Neural cell (in vitro differentiated cells): ENCODE results near the gene CMTM3.

Experiments
- RAD21 ChIP-seq: fragments of 450-650 bp; conservative IDR thresholded peaks from 2 replicates; pipeline ENCODE4 v1.6.1; 2014; ENCODE audit warnings: antibody characterized with exemption, mild to moderate bottlenecking, moderate library complexity
- SMC3 ChIP-seq: fragments of 450-650 bp; conservative IDR thresholded peaks from 2 replicates; pipeline ENCODE4 v1.6.1; 2014; ENCODE audit warnings: antibody characterized with exemption, mild to moderate bottlenecking, moderate library complexity; ENCODE audit not compliant: poor library complexity
- TF ChIP-seq, protein P1 (sequence below): fragments of 450-650 bp; IDR thresholded peaks from 2 replicates; pipeline ENCODE4 v1.5.1; 2014; ENCODE audit warnings: antibody characterized with exemption, mild to moderate bottlenecking, moderate library complexity; ENCODE audit not compliant: poor library complexity, severe bottlenecking

DNA sequence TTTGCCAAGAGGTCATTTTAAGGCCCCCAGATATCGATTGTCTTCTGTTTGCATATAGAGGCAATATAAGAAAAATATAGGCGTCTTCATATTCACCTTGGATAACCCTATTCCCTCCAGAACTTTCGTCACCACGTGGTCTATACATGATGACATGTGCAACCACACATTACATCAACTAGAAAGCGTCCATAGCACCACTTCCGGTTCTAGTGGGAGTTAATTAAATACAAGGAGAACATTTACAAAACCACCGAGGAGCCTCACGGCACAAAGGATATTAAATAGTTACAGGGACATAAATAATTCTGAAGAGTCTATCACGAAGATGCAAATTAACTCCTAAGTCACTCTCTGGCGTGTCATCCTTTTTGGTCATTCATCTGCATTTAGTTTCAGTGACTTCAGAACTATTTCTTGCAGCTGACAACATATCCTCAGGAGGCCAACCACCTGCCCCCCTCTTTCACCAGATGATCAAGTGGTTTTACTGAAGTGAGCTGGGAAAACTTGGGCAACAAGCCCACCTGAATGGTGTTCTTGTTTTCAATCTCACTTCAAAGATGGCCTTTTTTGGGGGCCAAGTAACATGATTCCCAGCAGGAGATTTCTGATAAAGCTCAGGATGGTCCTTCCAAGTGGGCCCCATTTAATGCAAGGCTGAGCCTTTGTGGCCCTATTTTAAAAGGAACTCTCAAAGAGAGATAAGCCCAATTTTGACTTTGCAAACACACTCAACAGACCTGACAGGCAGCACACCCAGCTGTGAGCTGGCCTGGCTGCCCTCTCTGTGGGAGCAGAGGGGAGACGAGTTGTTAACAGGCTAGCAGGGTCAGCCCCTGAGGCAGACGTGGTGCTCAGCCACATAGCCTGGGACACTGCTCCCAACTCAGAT is 15.3 kb downstream of the CMTM3 start:
- TF ChIP-seq, protein P1, sequence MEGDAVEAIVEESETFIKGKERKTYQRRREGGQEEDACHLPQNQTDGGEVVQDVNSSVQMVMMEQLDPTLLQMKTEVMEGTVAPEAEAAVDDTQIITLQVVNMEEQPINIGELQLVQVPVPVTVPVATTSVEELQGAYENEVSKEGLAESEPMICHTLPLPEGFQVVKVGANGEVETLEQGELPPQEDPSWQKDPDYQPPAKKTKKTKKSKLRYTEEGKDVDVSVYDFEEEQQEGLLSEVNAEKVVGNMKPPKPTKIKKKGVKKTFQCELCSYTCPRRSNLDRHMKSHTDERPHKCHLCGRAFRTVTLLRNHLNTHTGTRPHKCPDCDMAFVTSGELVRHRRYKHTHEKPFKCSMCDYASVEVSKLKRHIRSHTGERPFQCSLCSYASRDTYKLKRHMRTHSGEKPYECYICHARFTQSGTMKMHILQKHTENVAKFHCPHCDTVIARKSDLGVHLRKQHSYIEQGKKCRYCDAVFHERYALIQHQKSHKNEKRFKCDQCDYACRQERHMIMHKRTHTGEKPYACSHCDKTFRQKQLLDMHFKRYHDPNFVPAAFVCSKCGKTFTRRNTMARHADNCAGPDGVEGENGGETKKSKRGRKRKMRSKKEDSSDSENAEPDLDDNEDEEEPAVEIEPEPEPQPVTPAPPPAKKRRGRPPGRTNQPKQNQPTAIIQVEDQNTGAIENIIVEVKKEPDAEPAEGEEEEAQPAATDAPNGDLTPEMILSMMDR = no peak
- TF ChIP-seq RAD21 (no peak), SMC3 (no peak)
